Endothelial cell of umbilical vein (primary cell): Measurements from ENCODE around the gene COL4A2. TPM values are rescaled to one million over a fixed set of nuclear protein-coding genes. Genes with fewer than 3 reads are reported as not detected.

ENCODE experiments used
- BruUV-seq: library from RNA; stranded (reverse); fragments of 400-500 nt; replicated peaks from 2 replicates; lab custom pipeline; 2021; lab: Mats Ljungman, UMichigan
- CTCF ChIA-PET: fragments of 300-600, 350-600 bp; sonication (Branson Sonifier 250); formaldehyde crosslinking; loops from one replicate; lab custom pipeline; 2021; ENCODE audit warnings: antibody characterized with exemption, inconsistent platforms; lab: Charles Lee
- POLR2A ChIA-PET: fragments of 300-600, 350-600 bp; sonication (Branson Sonifier 250); formaldehyde crosslinking; loops from one replicate; lab custom pipeline; 2021; ENCODE audit warnings: antibody characterized with exemption, inconsistent platforms; lab: Charles Lee
- DNase-seq: peaks from one replicate; pipeline ENCODE4 v3.0.0-alpha.2; 2011; ENCODE audit warnings: low read depth, low spot score
- FAIRE-seq: peaks from 2 replicates; lab custom pipeline; 2011; peaks lifted over from hg19 to GRCh38; lab: Jason Lieb, UNC
- H2AFZ ChIP-seq: 2 replicates; pipeline ENCODE4 v1.6.0; 2012; ENCODE audit warnings: low read depth, low read length, control low read depth, inconsistent platforms
- H3K27ac ChIP-seq: 2 replicates; pipeline ENCODE4 v1.5.1; 2011; ENCODE audit warnings: low read depth, mild to moderate bottlenecking, control low read depth, low read length, moderate library complexity; ENCODE audit not compliant: insufficient read depth
- H3K27me3 ChIP-seq, 2 experiments: 2 replicates each; pipeline versions ENCODE4 v1.6.0 to v1.6.1; 2011; ENCODE audit warnings: low read length in 2 of 2, mixed read lengths in 1 of 2; ENCODE audit not compliant: control insufficient read depth in 2 of 2, insufficient read depth in 2 of 2
- H3K36me3 ChIP-seq, 2 experiments: 2 replicates in 1 of 2; 3 replicates in 1 of 2; pipeline ENCODE4 v1.5.1; 2011; ENCODE audit warnings: low read length in 2 of 2, mild to moderate bottlenecking in 1 of 2, moderate library complexity in 1 of 2; ENCODE audit not compliant: control insufficient read depth in 2 of 2, insufficient read depth in 2 of 2; ENCODE audit errors: extremely low read depth in 1 of 2
- H3K4me1 ChIP-seq: 3 replicates; pipeline ENCODE4 v1.5.1; 2011; ENCODE audit warnings: mild to moderate bottlenecking, low read length; ENCODE audit not compliant: control insufficient read depth, insufficient read depth; ENCODE audit errors: extremely low read depth
- H3K4me2 ChIP-seq: 2 replicates; pipeline ENCODE4 v1.6.1; 2011; ENCODE audit warnings: low read length, control low read depth, mixed read lengths; ENCODE audit not compliant: insufficient read depth
- H3K4me3 ChIP-seq, 3 experiments: fragments of 200-600 bp in 1 of 3; sonication (generic), shearing (Covaris generic) in 1 of 3; replicated peaks in 1 of 3; 2 replicates each; pipeline ENCODE4 v1.5.1; 2011 to 2016; ENCODE audit warnings: control low read depth in 3 of 3, low read length in 3 of 3, mild to moderate bottlenecking in 2 of 3, inconsistent platforms in 1 of 3, low read depth in 1 of 3, moderate library complexity in 1 of 3; ENCODE audit not compliant: insufficient read depth in 1 of 3
- H3K79me2 ChIP-seq: 2 replicates; pipeline ENCODE4 v1.6.0; 2012; ENCODE audit warnings: low read length, inconsistent platforms; ENCODE audit not compliant: control insufficient read depth, insufficient read depth
- H3K9ac ChIP-seq: replicated peaks from 2 replicates; pipeline ENCODE3; 2011; ENCODE audit warnings: low read length, control low read depth; ENCODE audit not compliant: insufficient read depth; ENCODE audit errors: extremely low read depth
- H3K9me1 ChIP-seq: replicated peaks from 3 replicates; pipeline ENCODE4 v1.6.0; 2011; ENCODE audit warnings: mild to moderate bottlenecking, low read length; ENCODE audit not compliant: control insufficient read depth, insufficient read depth; ENCODE audit errors: extremely low read depth
- H3K9me3 ChIP-seq: replicated peaks from 2 replicates; pipeline ENCODE4 v1.5.1; 2012; ENCODE audit warnings: low read length, inconsistent platforms; ENCODE audit not compliant: control insufficient read depth, insufficient read depth
- H4K20me1 ChIP-seq: replicated peaks from 2 replicates; pipeline ENCODE3; 2011; ENCODE audit warnings: mild to moderate bottlenecking, low read length; ENCODE audit not compliant: control insufficient read depth, insufficient read depth; ENCODE audit errors: extremely low read depth
- EZH2 ChIP-seq: IDR thresholded peaks from 2 replicates; pipeline ENCODE4 v1.6.1; 2012; ENCODE audit warnings: borderline replicate concordance, low read depth, mild to moderate bottlenecking, moderate library complexity, low read length, inconsistent platforms; ENCODE audit not compliant: severe bottlenecking
- FOS ChIP-seq: IDR thresholded peaks from 2 replicates; pipeline ENCODE4 v1.6.1; 2011; ENCODE audit warnings: mild to moderate bottlenecking, low read length, moderate library complexity, borderline replicate concordance; ENCODE audit not compliant: insufficient read depth
- GATA2 ChIP-seq: IDR thresholded peaks from 2 replicates; pipeline ENCODE4 v1.7.0; 2011; ENCODE audit warnings: low read depth, mild to moderate bottlenecking, moderate library complexity, mixed read lengths, low read length; ENCODE audit not compliant: insufficient read length, insufficient read depth
- JUN ChIP-seq: IDR thresholded peaks from 2 replicates; pipeline ENCODE4 v1.6.1; 2011; ENCODE audit warnings: borderline replicate concordance, low read depth; ENCODE audit not compliant: insufficient read length, insufficient read depth
- MYC ChIP-seq: IDR thresholded peaks from one replicate; pipeline ENCODE4 v1.6.1; 2011; ENCODE audit warnings: mild to moderate bottlenecking, low read depth, low read length
- POLR2A ChIP-seq: IDR thresholded peaks from 2 replicates; pipeline ENCODE4 v1.6.1; 2012; ENCODE audit warnings: low read depth, mild to moderate bottlenecking, control low read depth, low read length
- POLR2AphosphoS5 ChIP-seq: IDR thresholded peaks from 2 replicates; pipeline ENCODE4 v1.6.1; 2012; ENCODE audit warnings: low read depth, mild to moderate bottlenecking, control low read depth, low read length, moderate library complexity; ENCODE audit not compliant: insufficient read depth
- dilution Hi-C: fragments of 300-500 bp; cut with MboI; formaldehyde crosslinking; loops from one replicate; pipeline ENCODE4 v1.15.0; 2019; ENCODE audit warnings: low sequenced_read_pairs; ENCODE audit not compliant: extremely low pct_ligation_motif_present
- intact Hi-C: fragments of 100-400 bp; cut with micrococcal nuclease; formaldehyde crosslinking; loops from one replicate; pipeline ENCODE4 v1.10.0; 2022
- polyA plus RNA-seq, 4 experiments: library from polyadenylated mRNA; depleted of rRNA in 3 of 4; stranded (reverse) in 3 of 4; unstranded in 1 of 4; fragments of >200 nt; gene quantifications; 2 replicates each; pipeline versions ENCODE4 v1.2.1 to v1.2.3, GENCODE V29; 2011 to 2012; ENCODE audit warnings: missing spikeins in 1 of 4
- total RNA-seq: library from RNA; stranded (reverse); gene quantifications from 2 replicates; pipeline ENCODE4 v1.2.3, GENCODE V29; 2021
- TF ChIP-seq, protein P1 (sequence below), 2 donors: IDR thresholded peaks; 1 replicate in 1 of 2; 2 replicates in 1 of 2; pipeline ENCODE4 v1.5.1; 2011; ENCODE audit warnings: low read length in 2 of 2, mild to moderate bottlenecking in 2 of 2, moderate library complexity in 2 of 2, control low read depth in 1 of 2, inconsistent platforms in 1 of 2, low read depth in 1 of 2; ENCODE audit not compliant: insufficient read depth in 1 of 2; ENCODE audit errors: extremely low read depth in 1 of 2
- TF ChIP-seq, protein P2 (sequence below): IDR thresholded peaks from 2 replicates; pipeline ENCODE4 v1.6.1; 2011; ENCODE audit not compliant: insufficient read depth, insufficient read length

Gene COL4A2
- total and polyA plus RNA-seq, 2 donors (not counting 3 experiments of a cell fraction or from before 2014, with no cell fraction given): 792 to 940 TPM

DNA sequence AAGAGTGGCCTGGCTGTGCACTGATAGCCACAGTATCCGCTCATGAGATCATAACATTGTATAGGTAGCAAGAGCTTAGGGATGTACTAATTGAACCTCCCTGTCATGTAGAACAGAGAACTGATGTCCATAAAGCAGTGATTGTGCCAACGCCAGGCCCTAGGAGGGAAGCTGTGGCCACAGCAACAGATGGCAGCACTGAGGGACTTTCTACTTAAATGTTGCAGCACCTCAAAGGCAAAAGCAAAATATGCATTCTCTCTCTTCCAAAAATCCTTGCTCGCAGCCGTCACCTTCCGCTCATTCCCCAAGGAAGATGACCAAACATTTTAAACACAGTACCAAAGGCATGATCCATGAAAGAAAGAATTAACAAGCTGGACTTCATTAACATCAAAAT is 32.4 kb upstream of the COL4A2 start:
- intact Hi-C loops (no loop called here), dilution Hi-C loops (no loop called here)
- peaks cover 2 to 8% of the 10 kb centered on the region in 2 experiments for H3K36me3 ChIP-seq
- peaks cover 63% of the 10 kb centered on the region for H3K79me2 ChIP-seq
- no peaks in the 10 kb centered on the region for H3K9me3 ChIP-seq
- ChIA-PET CTCF (interaction anchor here (0.6 to 2.8 kb wide), 8 partner anchors 12 to 144 kb away, joined by 3 to 10 read pairs (median 4); partner anchors contain the start of genes COL4A1 and COL4A2), POLR2A (no interaction called here)
- no TSS peak for BruUV-seq
- H3K4me2 ChIP-seq: no peak overlapping the region
- no peaks in the 10 kb centered on the region for H3K27me3 ChIP-seq
- H2AFZ ChIP-seq: no peak overlapping the region
- H3K9me1 ChIP-seq: peaks cover 3% of the 10 kb centered on the region
- H3K9ac ChIP-seq: no peak overlapping the region
- no peak overlapping the region for H3K4me3 ChIP-seq
- peaks cover 22% of the 10 kb centered on the region for H4K20me1 ChIP-seq
- no peaks in the 10 kb centered on the region for H3K4me1 ChIP-seq
- no peak overlapping the region for H3K27ac ChIP-seq
- FAIRE-seq (no peak), DNase-seq (no peak)
- TF ChIP-seq FOS: no peak
- no peak for TF ChIP-seq JUN
- no peak for TF ChIP-seq GATA2
- no peak for TF ChIP-seq MYC
- TF ChIP-seq POLR2AphosphoS5: no peak
- TF ChIP-seq POLR2A: no peak
- TF ChIP-seq EZH2: no peak
- TF ChIP-seq, protein P1, sequence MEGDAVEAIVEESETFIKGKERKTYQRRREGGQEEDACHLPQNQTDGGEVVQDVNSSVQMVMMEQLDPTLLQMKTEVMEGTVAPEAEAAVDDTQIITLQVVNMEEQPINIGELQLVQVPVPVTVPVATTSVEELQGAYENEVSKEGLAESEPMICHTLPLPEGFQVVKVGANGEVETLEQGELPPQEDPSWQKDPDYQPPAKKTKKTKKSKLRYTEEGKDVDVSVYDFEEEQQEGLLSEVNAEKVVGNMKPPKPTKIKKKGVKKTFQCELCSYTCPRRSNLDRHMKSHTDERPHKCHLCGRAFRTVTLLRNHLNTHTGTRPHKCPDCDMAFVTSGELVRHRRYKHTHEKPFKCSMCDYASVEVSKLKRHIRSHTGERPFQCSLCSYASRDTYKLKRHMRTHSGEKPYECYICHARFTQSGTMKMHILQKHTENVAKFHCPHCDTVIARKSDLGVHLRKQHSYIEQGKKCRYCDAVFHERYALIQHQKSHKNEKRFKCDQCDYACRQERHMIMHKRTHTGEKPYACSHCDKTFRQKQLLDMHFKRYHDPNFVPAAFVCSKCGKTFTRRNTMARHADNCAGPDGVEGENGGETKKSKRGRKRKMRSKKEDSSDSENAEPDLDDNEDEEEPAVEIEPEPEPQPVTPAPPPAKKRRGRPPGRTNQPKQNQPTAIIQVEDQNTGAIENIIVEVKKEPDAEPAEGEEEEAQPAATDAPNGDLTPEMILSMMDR (IDR thresholded peaks at IDR 0.05; ENCODE audit: extremely low read depth in 1 of 2, insufficient read depth in 1 of 2, low read depth in 1 of 2, low read length in 2 of 2): peak in 1 of 2 donors; percentile 5
- TF ChIP-seq, protein P2, sequence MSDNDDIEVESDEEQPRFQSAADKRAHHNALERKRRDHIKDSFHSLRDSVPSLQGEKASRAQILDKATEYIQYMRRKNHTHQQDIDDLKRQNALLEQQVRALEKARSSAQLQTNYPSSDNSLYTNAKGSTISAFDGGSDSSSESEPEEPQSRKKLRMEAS: no peak
